LNCaP clone FGC (cell line): Measurements from ENCODE around the gene CADM2.
A peak's percentile ranks its signal among the peaks of the same experiment; 100 is the strongest.

Source experiments
- DNase-seq: peaks from one replicate; pipeline ENCODE4 v3.0.0-alpha.2; 2011; ENCODE audit warnings: low read depth
- H3K4me3 ChIP-seq: 2 replicates; pipeline ENCODE4 v1.5.1; 2011; ENCODE audit warnings: mild to moderate bottlenecking, low read depth, low read length, control low read depth
- CTCF ChIP-seq: IDR thresholded peaks from 2 replicates; pipeline ENCODE4 v1.5.1; 2012; ENCODE audit warnings: mild to moderate bottlenecking; ENCODE audit not compliant: control insufficient read depth, insufficient read depth; ENCODE audit errors: extremely low read depth

Gene CADM2

GRCh38 chr3:85176799-85177198, 218.0 kb downstream of the CADM2 start:
- H3K4me3 ChIP-seq = no peak overlapping the region
- no peak for DNase-seq
- no peak for TF ChIP-seq CTCF

- no peak for DNase-seq
- no peak overlapping the region for H3K4me3 ChIP-seq
- no peak for TF ChIP-seq CTCF
Observed at GRCh38 chr3:85182975-85183752, 224.4 kb downstream of the CADM2 start.

GRCh38 chr3:85185495-85185894, 226.7 kb downstream of the CADM2 start:
- TF ChIP-seq CTCF = no peak
- no peak overlapping the region for H3K4me3 ChIP-seq
- DNase-seq = no peak

DNA sequence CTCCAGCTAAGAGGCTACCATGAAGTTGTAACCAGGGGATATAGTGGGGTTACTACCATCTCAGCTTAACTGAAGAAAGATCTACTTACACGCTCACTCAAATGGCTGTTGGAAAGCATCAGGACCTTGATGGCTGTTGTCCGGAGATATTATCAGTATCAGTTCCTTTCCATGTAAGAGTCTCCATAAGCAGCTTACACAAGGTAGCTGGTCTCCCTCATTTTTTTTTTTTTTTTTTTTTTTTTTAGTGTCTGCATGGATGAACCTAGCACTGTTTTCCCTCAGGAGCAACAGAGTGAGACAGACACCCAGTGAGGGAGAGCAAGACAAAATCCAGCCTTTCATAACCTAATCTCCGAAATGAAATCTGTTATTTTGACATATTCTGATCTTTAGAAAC, 230.9 kb downstream of the CADM2 start:
- no peak for TF ChIP-seq CTCF
- H3K4me3 ChIP-seq = no peak overlapping the region
- no peak for DNase-seq

DNA sequence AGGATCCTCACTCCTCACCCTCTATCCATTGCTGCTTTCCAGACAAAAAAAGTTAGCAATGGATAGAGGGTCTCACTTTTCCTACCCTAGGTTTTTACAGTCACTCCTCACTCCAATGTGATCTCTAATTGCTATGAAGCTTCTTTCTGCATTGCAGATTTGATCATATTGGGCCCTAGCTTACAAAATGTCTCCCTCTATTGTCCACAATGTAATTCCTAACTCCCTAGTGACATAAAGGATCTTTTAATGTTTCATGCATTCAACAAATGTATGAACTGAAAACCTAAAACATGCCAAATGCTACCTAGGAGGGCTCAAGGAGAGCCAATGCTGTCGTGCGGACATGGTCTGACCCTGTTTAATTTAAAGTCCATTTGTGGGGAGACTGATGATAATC, 234.8 kb downstream of the CADM2 start:
- no peak overlapping the region for H3K4me3 ChIP-seq
- peak; percentile 64 for TF ChIP-seq CTCF
- DNase-seq = peak; percentile 3

- DNase-seq = no peak
- no peak for TF ChIP-seq CTCF
- H3K4me3 ChIP-seq = no peak overlapping the region
Observed at GRCh38 chr3:85208650-85209049, 249.9 kb downstream of the CADM2 start.

- no peak for TF ChIP-seq CTCF
- DNase-seq = no peak
- no peak overlapping the region for H3K4me3 ChIP-seq
Observed at GRCh38 chr3:85210540-85210939, 251.8 kb downstream of the CADM2 start.
